PC-9 (cell line): Measurements from ENCODE around the gene RPS27.

Experiments
- CTCF ChIP-seq: fragments of 200-600 bp; sonication (generic); conservative IDR thresholded peaks from 2 replicates; pipeline ENCODE4 v1.6.1; 2017; ENCODE audit warnings: mixed run types, antibody characterized with exemption, mild to moderate bottlenecking, moderate library complexity
- EZH2 ChIP-seq: fragments of 200-600 bp; sonication (generic); IDR thresholded peaks from 2 replicates; pipeline ENCODE4 v1.8.0; 2017; ENCODE audit warnings: antibody characterized with exemption, low read depth

GRCh38 chr1:153945795-153946621, 44.6 kb upstream of the RPS27 start:
- no peak for TF ChIP-seq CTCF
- TF ChIP-seq EZH2: no peak
